GM12872 (cell line): ENCODE measurements around the gene VLDLR.

Source experiments
- CTCF ChIP-seq: IDR thresholded peaks from 3 replicates; pipeline ENCODE4 v1.5.1; 2011; ENCODE audit warnings: low read depth, mild to moderate bottlenecking, low read length, moderate library complexity; ENCODE audit not compliant: insufficient read depth

Gene VLDLR

DNA sequence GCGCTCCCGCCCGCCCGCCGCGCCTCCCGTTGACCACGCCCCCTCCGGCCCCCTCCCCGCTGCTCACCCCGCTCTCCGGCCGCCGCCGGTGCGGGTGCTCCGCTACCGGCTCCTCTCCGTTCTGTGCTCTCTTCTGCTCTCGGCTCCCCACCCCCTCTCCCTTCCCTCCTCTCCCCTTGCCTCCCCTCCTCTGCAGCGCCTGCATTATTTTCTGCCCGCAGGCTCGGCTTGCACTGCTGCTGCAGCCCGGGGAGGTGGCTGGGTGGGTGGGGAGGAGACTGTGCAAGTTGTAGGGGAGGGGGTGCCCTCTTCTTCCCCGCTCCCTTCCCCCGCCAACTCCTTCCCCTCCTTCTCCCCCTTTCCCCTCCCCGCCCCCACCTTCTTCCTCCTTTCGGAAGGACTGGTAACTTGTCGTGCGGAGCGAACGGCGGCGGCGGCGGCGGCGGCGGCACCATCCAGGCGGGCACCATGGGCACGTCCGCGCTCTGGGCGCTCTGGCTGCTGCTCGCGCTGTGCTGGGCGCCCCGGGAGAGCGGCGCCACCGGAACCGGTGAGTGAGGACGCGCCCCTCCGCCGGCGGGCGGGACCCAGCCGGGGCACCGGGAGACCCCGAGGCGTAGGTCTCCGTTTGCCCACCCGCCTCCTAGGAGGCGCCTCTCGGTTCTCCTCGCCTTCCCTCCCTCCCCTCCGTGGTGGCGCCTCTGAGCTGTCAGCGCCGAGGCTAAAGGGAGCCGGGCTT is at the start of gene VLDLR:
Gene VLDLR (plus strand): TSS at position 66 of the 739 bp plus-strand sequence. CDS start 403 bp downstream, at position 469.
- no peak for TF ChIP-seq CTCF

DNA sequence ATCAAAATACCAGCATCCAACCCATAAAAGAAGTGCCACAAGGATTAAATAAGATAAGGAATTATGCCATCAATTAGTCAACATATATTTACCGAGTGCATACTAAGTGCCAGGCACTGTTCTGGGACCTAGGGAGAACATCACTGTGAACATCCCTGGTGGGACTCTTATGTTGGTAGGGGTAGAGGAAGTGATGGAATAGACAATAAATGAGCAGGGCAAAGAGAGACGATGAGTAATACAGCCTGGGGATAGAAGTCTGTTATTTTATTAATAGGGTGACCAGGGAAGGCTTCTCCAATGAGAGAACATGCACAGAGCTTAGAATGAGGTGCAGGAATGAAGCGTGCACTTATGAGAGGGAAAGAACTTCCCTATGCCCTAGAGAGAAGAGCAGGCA is 47.4 kb upstream of the VLDLR start:
- no peak for TF ChIP-seq CTCF

DNA sequence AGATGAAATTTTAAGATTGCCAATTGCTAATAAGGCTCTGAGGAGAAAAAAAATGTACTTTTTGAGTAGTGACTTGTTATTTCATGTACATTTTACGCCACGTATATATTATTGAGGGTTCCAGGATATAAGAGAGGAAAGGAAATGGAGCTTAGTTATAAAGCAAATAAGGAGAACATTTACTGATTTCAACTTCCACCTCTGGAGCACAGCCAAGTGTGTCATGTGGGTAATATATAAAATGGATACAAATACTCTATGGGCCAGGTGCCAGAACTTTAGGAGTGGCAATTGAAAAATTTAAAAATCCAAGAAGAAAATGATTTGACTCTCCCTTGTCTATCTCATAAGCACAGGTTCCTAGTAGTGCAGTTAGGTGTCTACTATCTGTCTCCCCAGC is 45.0 kb upstream of the VLDLR start:
- TF ChIP-seq CTCF = no peak

DNA sequence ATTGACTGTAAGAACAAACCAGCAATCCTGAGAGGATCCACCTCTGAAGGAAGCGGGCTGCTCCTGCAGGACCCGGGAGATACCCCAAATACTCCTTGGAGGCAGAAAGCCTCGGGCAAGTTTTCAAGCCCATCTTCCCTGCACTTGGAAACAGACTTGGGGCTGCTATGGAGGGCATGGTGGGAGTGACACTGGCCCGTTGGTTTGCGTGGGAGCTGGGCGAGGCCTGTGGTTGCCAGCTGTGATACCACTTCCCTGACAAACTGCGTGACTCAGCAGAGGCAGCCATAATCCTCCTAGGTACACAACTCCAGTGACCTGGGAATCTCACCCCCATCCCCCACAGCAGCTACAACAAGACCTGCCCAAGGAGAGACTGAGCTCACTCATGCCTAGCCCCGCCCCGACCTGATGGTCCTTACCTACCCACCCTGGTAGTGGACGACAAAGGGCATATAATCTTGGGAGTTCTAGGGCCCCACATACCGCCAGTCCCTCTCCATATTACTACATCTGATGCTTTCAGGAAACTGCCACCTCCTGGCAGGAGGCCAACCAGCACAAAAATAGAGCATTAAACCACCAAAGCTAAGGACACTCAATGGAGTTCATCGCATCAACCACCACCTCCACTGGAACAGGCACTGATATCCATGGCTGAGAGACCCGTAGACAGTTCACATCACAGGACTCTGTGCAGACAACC is 38.1 kb upstream of the VLDLR start:
- no peak for TF ChIP-seq CTCF

DNA sequence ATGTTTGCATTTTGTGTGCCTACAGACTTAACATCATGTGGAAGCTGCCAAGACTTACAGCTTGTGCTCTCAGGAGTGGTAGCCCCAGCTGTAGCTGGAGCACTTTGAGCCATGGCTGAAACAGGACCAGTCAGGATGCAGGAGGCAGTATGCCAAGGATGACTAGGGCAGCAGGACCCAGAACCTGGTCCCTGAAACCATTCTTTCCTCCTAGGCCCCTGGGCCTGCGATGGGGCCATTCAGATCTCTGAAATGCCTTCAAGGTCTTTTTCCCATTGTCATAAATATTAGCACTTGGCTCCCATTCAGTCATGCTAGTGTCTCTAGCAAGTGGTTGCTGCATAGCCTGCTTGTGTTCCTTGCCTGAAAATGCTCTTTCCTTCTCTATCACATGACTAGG is 29.6 kb upstream of the VLDLR start:
- TF ChIP-seq CTCF = no peak

- TF ChIP-seq CTCF = no peak
Observed at GRCh38 chr9:2593744-2594143, 27.8 kb upstream of the VLDLR start.

DNA sequence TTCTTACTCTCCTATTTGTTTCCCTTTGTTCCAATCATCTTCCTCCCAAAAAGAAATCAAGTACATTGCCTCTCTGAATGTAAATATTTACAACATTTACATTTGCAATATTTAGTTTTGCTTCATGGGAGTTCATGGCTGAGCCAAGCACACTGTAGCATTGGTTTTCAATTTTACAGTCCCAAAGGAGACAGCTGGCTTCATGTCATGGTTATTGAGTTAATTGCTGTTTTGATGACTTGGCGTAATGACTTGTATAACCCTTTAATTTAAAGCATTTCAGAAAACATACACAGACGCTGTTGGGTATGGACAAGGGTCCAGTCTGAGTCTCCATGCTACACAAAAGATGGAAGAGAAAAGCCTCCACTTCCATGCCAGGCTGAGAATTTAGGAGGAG is 25.6 kb upstream of the VLDLR start:
- TF ChIP-seq CTCF = no peak
